Activated CD4-positive, CD25-positive, alpha-beta regulatory T cell (primary cell): Measurements from ENCODE around the gene TRIM41.
"Not testable (repeated sequence)": the region's sequence is repeated elsewhere in the genome, so short reads cannot be mapped to it uniquely, and the experiment has no call there.

Source experiments
- DNase-seq, 4 experiments: peaks; one replicate each; lab custom pipeline; 2025; lab: John Stamatoyannopoulos, UW

Gene TRIM41

GRCh38 chr5:181283841-181284755 is 61.0 kb downstream of the TRIM41 start:
- DNase-seq: not testable (repeated sequence)
